DOHH2 (cell line): ENCODE data around the gene MCC.

Experiments
- H3F3A ChIP-seq: fragments of 200-600 bp; sonication (generic), shearing (Covaris generic); 2 replicates; pipeline ENCODE4 v1.6.0; 2016; ENCODE audit warnings: antibody characterized with exemption, mild to moderate bottlenecking; ENCODE audit not compliant: control insufficient read depth, insufficient read depth
- H3K27ac ChIP-seq: fragments of 200-600 bp; sonication (generic); 2 replicates; pipeline ENCODE4 v1.5.1; 2014; ENCODE audit warnings: low read depth, mild to moderate bottlenecking, low read length, moderate library complexity
- H3K27me3 ChIP-seq: fragments of 200-600 bp; sonication (generic); 2 replicates; pipeline ENCODE4 v1.6.1; 2014; ENCODE audit warnings: mild to moderate bottlenecking, low read length, mixed read lengths; ENCODE audit not compliant: control insufficient read depth
- H3K36me3 ChIP-seq: fragments of 200-600 bp; sonication (generic); 2 replicates; pipeline ENCODE4 v1.6.1; 2014; ENCODE audit warnings: mild to moderate bottlenecking, low read length, moderate library complexity, mixed read lengths; ENCODE audit not compliant: control insufficient read depth
- H3K4me1 ChIP-seq: fragments of 200-600 bp; sonication (generic); 2 replicates; pipeline ENCODE4 v1.6.1; 2014; ENCODE audit warnings: mild to moderate bottlenecking, low read length, mixed read lengths; ENCODE audit not compliant: control insufficient read depth
- H3K4me2 ChIP-seq: fragments of 200-600 bp; sonication (generic); 2 replicates; pipeline ENCODE4 v1.6.0; 2014; ENCODE audit warnings: mild to moderate bottlenecking, low read length, moderate library complexity
- H3K4me3 ChIP-seq: fragments of 200-600 bp; sonication (generic); 2 replicates; pipeline ENCODE4 v1.5.1; 2014; ENCODE audit warnings: mild to moderate bottlenecking, low read length, mixed read lengths
- H3K79me2 ChIP-seq: fragments of 200-600 bp; sonication (generic); 2 replicates; pipeline ENCODE4 v1.6.1; 2014; ENCODE audit warnings: mild to moderate bottlenecking, low read length, mixed read lengths; ENCODE audit not compliant: control insufficient read depth
- H3K9me2 ChIP-seq: fragments of 200-600 bp; sonication (generic); replicated peaks from 2 replicates; pipeline ENCODE4 v1.6.1; 2014; ENCODE audit warnings: mild to moderate bottlenecking, low read length, mixed read lengths; ENCODE audit not compliant: control insufficient read depth
- H3K9me3 ChIP-seq: fragments of 200-600 bp; sonication (generic); 2 replicates; pipeline ENCODE4 v1.6.1; 2014; ENCODE audit warnings: antibody characterized with exemption, low read length, mixed read lengths; ENCODE audit not compliant: control insufficient read depth, insufficient read depth
- H4K20me1 ChIP-seq: fragments of 200-600 bp; sonication (generic); 2 replicates; pipeline ENCODE4 v1.6.0; 2014; ENCODE audit warnings: low read depth, mild to moderate bottlenecking, antibody characterized with exemption, low read length, moderate library complexity; ENCODE audit not compliant: control insufficient read depth, insufficient read depth
- CTCF ChIP-seq: fragments of 200-600 bp; sonication (generic); IDR thresholded peaks from one replicate; pipeline ENCODE4 v1.5.1; 2014; ENCODE audit warnings: antibody characterized with exemption, mild to moderate bottlenecking, low read depth, low read length; ENCODE audit not compliant: poor library complexity, severe bottlenecking
- EZH2phosphoT487 ChIP-seq: fragments of 200-600 bp; sonication (generic); IDR thresholded peaks from 2 replicates; pipeline ENCODE4 v1.6.1; 2017; ENCODE audit warnings: borderline replicate concordance, mild to moderate bottlenecking, antibody characterized with exemption, low read length, moderate library complexity, mixed read lengths

The MCC gene

GRCh38 chr5:113039229-113039933 lies 448.9 kb downstream of the MCC start:
- Histone ChIP-seq H3K9me3 (no peaks in the 10 kb centered on the region), H3K36me3 (no peaks in the 10 kb centered on the region), H3F3A (no peaks in the 10 kb centered on the region), H4K20me1 (no peaks in the 10 kb centered on the region), H3K9me2 (no peaks in the 10 kb centered on the region), H3K27ac (no peak overlapping the region), H3K4me2 (no peak overlapping the region), H3K4me1 (no peaks in the 10 kb centered on the region), H3K79me2 (no peaks in the 10 kb centered on the region), H3K27me3 (peaks cover 4% of the 10 kb centered on the region; the same call in 1 of the 2 replicates), H3K4me3 (no peak overlapping the region)
- no peak for TF ChIP-seq EZH2phosphoT487
- no peak for TF ChIP-seq CTCF

GRCh38 chr5:113038714-113039113 lies 449.5 kb downstream of the MCC start:
- Histone ChIP-seq H3F3A (no peaks in the 10 kb centered on the region), H3K4me3 (no peak overlapping the region), H3K4me1 (no peaks in the 10 kb centered on the region), H3K9me2 (no peaks in the 10 kb centered on the region), H3K9me3 (no peaks in the 10 kb centered on the region), H3K36me3 (no peaks in the 10 kb centered on the region), H3K27ac (no peak overlapping the region), H4K20me1 (no peaks in the 10 kb centered on the region), H3K79me2 (no peaks in the 10 kb centered on the region), H3K27me3 (peaks cover 4% of the 10 kb centered on the region; the same call in 1 of the 2 replicates), H3K4me2 (no peak overlapping the region)
- TF ChIP-seq EZH2phosphoT487 (no peak), CTCF (no peak)

GRCh38 chr5:113038136-113038535 lies 450.1 kb downstream of the MCC start:
- Histone ChIP-seq H3K9me2 (no peaks in the 10 kb centered on the region), H4K20me1 (no peaks in the 10 kb centered on the region), H3K4me3 (no peak overlapping the region), H3K4me2 (no peak overlapping the region), H3K4me1 (no peaks in the 10 kb centered on the region), H3K9me3 (no peaks in the 10 kb centered on the region), H3F3A (no peaks in the 10 kb centered on the region), H3K27me3 (peaks cover 4% of the 10 kb centered on the region; the same call in 1 of the 2 replicates), H3K27ac (no peak overlapping the region), H3K36me3 (no peaks in the 10 kb centered on the region), H3K79me2 (no peaks in the 10 kb centered on the region)
- TF ChIP-seq EZH2phosphoT487 (no peak), CTCF (no peak)
